NT2/D1 (cell line): ENCODE measurements around the gene SPATA2L.

Experiments used
- SUZ12 ChIP-seq: IDR thresholded peaks from 2 replicates; pipeline ENCODE4 v1.6.1; 2011; ENCODE audit not compliant: insufficient read length, insufficient read depth; ENCODE audit errors: extremely low read depth
- ZNF274 ChIP-seq: IDR thresholded peaks from 2 replicates; pipeline ENCODE4 v1.6.1; 2011; ENCODE audit warnings: mild to moderate bottlenecking, low read depth, low read length

DNA sequence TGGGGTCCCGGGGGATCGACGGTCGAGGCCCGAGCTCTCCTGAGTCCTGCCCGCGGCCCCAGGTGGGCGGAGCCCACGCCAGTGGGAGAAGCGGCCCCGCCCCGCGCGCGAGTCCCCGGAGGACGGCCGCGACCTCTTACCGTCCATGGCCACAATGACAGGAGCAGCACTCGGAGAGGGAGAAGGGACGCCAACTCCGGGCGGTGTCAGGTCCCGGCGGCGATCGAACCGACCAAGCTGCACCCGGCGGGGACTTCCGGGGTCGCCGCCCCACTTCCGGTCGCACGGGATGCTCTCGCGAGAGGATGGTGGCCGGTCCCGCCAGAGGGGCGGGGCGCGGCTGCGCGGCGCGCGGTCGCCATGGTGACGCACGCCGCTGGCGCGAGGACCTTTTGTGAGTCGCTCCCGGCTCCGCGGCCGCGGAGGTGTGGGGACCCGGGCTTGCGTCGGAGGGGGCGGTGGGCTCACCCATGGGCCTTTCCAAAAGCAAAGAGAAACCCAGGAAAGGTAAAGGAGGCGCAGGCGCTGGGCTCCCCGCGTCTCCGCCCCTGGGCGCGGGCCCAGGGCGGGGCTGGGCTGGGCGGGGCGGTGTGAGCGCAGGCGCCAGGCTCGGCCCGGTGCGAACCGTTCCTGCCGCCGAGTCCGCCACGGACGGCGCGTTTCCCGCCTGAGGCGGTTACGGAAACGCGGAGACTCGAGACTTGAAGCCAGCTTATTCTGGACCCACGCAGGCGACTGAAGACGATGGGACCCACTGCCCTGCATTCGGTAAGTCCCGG lies 43.9 kb downstream of the SPATA2L start, which contains the start of the genes CHMP1A and SPATA33:
- TF ChIP-seq ZNF274 (no peak), SUZ12 (no peak)
